H9 (cell line): Measurements from ENCODE around the gene IL1RN. TPM values are rescaled to one million over a fixed set of nuclear protein-coding genes. Genes with fewer than 3 reads are reported as not detected.

ENCODE experiments used
- DNase-seq: peaks from one replicate; pipeline ENCODE4 v3.0.0-alpha.2; 2017
- H2AFZ ChIP-seq: one replicate; pipeline ENCODE4 v1.6.1; 2013; ENCODE audit warnings: mild to moderate bottlenecking, low read length, control low read depth, moderate library complexity
- H2AK5ac ChIP-seq: 2 replicates; pipeline ENCODE4 v1.6.1; 2013; ENCODE audit warnings: low read length, control low read depth, mixed read lengths; ENCODE audit not compliant: insufficient read length
- H2BK120ac ChIP-seq: one replicate; pipeline ENCODE4 v1.6.1; 2013; ENCODE audit warnings: low read depth, mild to moderate bottlenecking, low read length, control low read depth, inconsistent platforms; ENCODE audit not compliant: poor library complexity, severe bottlenecking
- H2BK12ac ChIP-seq: 2 replicates; pipeline ENCODE4 v1.6.1; 2013; ENCODE audit warnings: low read length, control low read depth, mixed read lengths, low read depth; ENCODE audit not compliant: insufficient read length
- H2BK15ac ChIP-seq: 2 replicates; pipeline ENCODE4 v1.6.1; 2013; ENCODE audit warnings: low read depth, low read length, control low read depth
- H2BK20ac ChIP-seq: one replicate; pipeline ENCODE4 v1.6.1; 2013; ENCODE audit warnings: low read depth, mild to moderate bottlenecking, low read length, control low read depth, inconsistent platforms; ENCODE audit not compliant: poor library complexity, severe bottlenecking
- H2BK5ac ChIP-seq: 2 replicates; pipeline ENCODE4 v1.6.1; 2013; ENCODE audit warnings: low read length, control low read depth, mixed read lengths; ENCODE audit not compliant: insufficient read length
- H3K14ac ChIP-seq: 2 replicates; pipeline ENCODE4 v1.6.1; 2013; ENCODE audit warnings: low read length, control low read depth; ENCODE audit not compliant: insufficient read depth
- H3K18ac ChIP-seq: 2 replicates; pipeline ENCODE4 v1.6.1; 2013; ENCODE audit warnings: low read depth, mild to moderate bottlenecking, mixed read lengths, low read length, control low read depth; ENCODE audit not compliant: insufficient read length
- H3K23ac ChIP-seq: 2 replicates; pipeline ENCODE4 v1.6.1; 2013; ENCODE audit warnings: low read length, control low read depth, mixed read lengths, low read depth; ENCODE audit not compliant: insufficient read length
- H3K23me2 ChIP-seq: 2 replicates; pipeline ENCODE4 v1.6.1; 2013; ENCODE audit warnings: low read depth, mild to moderate bottlenecking, mixed read lengths, low read length, control low read depth; ENCODE audit not compliant: insufficient read length, poor library complexity, severe bottlenecking
- H3K27ac ChIP-seq: 2 replicates; pipeline ENCODE4 v1.5.1; 2013; ENCODE audit warnings: low read length, control low read depth, mixed read lengths, low read depth; ENCODE audit not compliant: insufficient read length
- H3K27me3 ChIP-seq: 2 replicates; pipeline ENCODE4 v1.6.1; 2013; ENCODE audit warnings: low read length, control low read depth, inconsistent platforms; ENCODE audit not compliant: insufficient read depth
- H3K4ac ChIP-seq: 2 replicates; pipeline ENCODE4 v1.6.1; 2013; ENCODE audit warnings: low read depth, mild to moderate bottlenecking, control low read depth, inconsistent platforms, low read length, moderate library complexity
- H3K4me1 ChIP-seq: 2 replicates; pipeline ENCODE4 v1.6.1; 2013; ENCODE audit warnings: low read length, control low read depth, inconsistent platforms; ENCODE audit not compliant: insufficient read depth
- H3K4me2 ChIP-seq: 2 replicates; pipeline ENCODE4 v1.6.1; 2013; ENCODE audit warnings: low read length, control low read depth, mixed read lengths; ENCODE audit not compliant: insufficient read length, insufficient read depth
- H3K56ac ChIP-seq: 2 replicates; pipeline ENCODE4 v1.6.1; 2013; ENCODE audit warnings: low read depth, mild to moderate bottlenecking, mixed read lengths, low read length, control low read depth; ENCODE audit not compliant: insufficient read length
- H3K79me1 ChIP-seq: 2 replicates; pipeline ENCODE4 v1.6.1; 2013; ENCODE audit warnings: low read depth, mild to moderate bottlenecking, moderate library complexity, low read length, control low read depth, inconsistent platforms; ENCODE audit not compliant: insufficient read depth, poor library complexity, severe bottlenecking
- H3K79me2 ChIP-seq: 2 replicates; pipeline ENCODE4 v1.6.1; 2013; ENCODE audit warnings: low read length, control low read depth, inconsistent platforms; ENCODE audit not compliant: insufficient read depth
- H3K9ac ChIP-seq: 2 replicates; pipeline ENCODE4 v1.6.1; 2013; ENCODE audit warnings: low read length, control low read depth, mixed read lengths; ENCODE audit not compliant: insufficient read length; ENCODE audit errors: extremely low read depth
- H3K9me3 ChIP-seq: one replicate; pipeline ENCODE4 v1.6.1; 2013; ENCODE audit warnings: low read depth, low read length, inconsistent platforms; ENCODE audit not compliant: control insufficient read depth
- H3T11ph ChIP-seq: one replicate; pipeline ENCODE4 v1.6.1; 2013; ENCODE audit warnings: mild to moderate bottlenecking, low read length, control low read depth, inconsistent platforms
- H4K20me1 ChIP-seq: one replicate; pipeline ENCODE4 v1.6.1; 2013; ENCODE audit not compliant: control insufficient read depth, insufficient read length, insufficient read depth
- H4K5ac ChIP-seq: 2 replicates; pipeline ENCODE4 v1.6.1; 2013; ENCODE audit warnings: low read depth, mild to moderate bottlenecking, mixed read lengths, low read length, control low read depth; ENCODE audit not compliant: insufficient read length
- H4K8ac ChIP-seq: replicated peaks from 2 replicates; pipeline ENCODE4 v1.6.1; 2013; ENCODE audit warnings: low read length, control low read depth, mixed read lengths, low read depth; ENCODE audit not compliant: insufficient read length
- H4K91ac ChIP-seq: 2 replicates; pipeline ENCODE4 v1.6.1; 2013; ENCODE audit warnings: low read depth, mild to moderate bottlenecking, moderate library complexity, mixed read lengths, low read length, control low read depth; ENCODE audit not compliant: insufficient read length
- H3K27ac Mint-ChIP-seq, 3 experiments: 2 replicates in 2 of 3; 3 replicates in 1 of 3; pipeline ENCODE4 v1.8.0; 2020 to 2021; ENCODE audit warnings: mixed read lengths in 3 of 3, mild to moderate bottlenecking in 1 of 3, moderate library complexity in 1 of 3
- H3K27me3 Mint-ChIP-seq: 2 replicates; pipeline ENCODE4 v1.8.0; 2021; ENCODE audit warnings: low read depth, mild to moderate bottlenecking, moderate library complexity, mixed read lengths
- H3K36me3 Mint-ChIP-seq, 3 experiments: 2 replicates in 2 of 3; 3 replicates in 1 of 3; pipeline ENCODE4 v1.8.0; 2020 to 2021; ENCODE audit warnings: low read depth in 3 of 3, mixed read lengths in 3 of 3; ENCODE audit not compliant: insufficient read depth in 1 of 3
- H3K4me1 Mint-ChIP-seq, 2 experiments: 2 replicates each; pipeline ENCODE4 v1.8.0; 2020; ENCODE audit warnings: mixed read lengths in 2 of 2
- H3K4me3 Mint-ChIP-seq, 2 experiments: 2 replicates in 1 of 2; 3 replicates in 1 of 2; pipeline ENCODE4 v1.8.0; 2020 to 2021; ENCODE audit warnings: mild to moderate bottlenecking in 2 of 2, mixed read lengths in 2 of 2, moderate library complexity in 1 of 2
- H3K9me3 Mint-ChIP-seq, 2 experiments: 2 replicates in 1 of 2; 3 replicates in 1 of 2; pipeline ENCODE4 v1.8.0; 2020; ENCODE audit warnings: mild to moderate bottlenecking in 2 of 2, mixed read lengths in 2 of 2, moderate library complexity in 1 of 2
- CTCF ChIP-seq: fragments of 200-600 bp; sonication (generic); conservative IDR thresholded peaks from 3 replicates; pipeline ENCODE4 v1.8.0; 2021; ENCODE audit warnings: antibody characterized with exemption, mild to moderate bottlenecking
- WGBS: extraction: QIAGEN DNeasy Blood & Tissue Kit; methylation state at CpG from one replicate; pipeline ENCODE4 v1.1.7; 2013; ENCODE audit warnings: missing lambda C conversion rate, low lambda C conversion rate, mixed read lengths; ENCODE audit not compliant: insufficient read length; ENCODE audit errors: extremely low coverage; 5-methylcytosine and 5-hydroxymethylcytosine counted together
- total RNA-seq: library from RNA; stranded (reverse); gene quantifications from 2 replicates; pipeline ENCODE4 v1.2.1, GENCODE V29; 2021

IL1RN gene
- total RNA-seq, 1 experiment from 2014 or later: not detected

GRCh38 chr2:113169586-113169985 lies 42.2 kb downstream of the IL1RN start:
- no peak overlapping the region for H3K23ac ChIP-seq
- H2BK15ac ChIP-seq: no peak overlapping the region
- peaks cover 19 to 20% of the 10 kb centered on the region in 2 experiments for H3K4me1 Mint-ChIP-seq
- no peak for TF ChIP-seq CTCF
- no peak overlapping the region for H2AK5ac ChIP-seq
- no peak overlapping the region for H4K5ac ChIP-seq
- H2BK5ac ChIP-seq: no peak overlapping the region
- H2BK20ac ChIP-seq: no peak overlapping the region
- H3K27ac ChIP-seq: no peak overlapping the region
- H3K14ac ChIP-seq: no peak overlapping the region
- H3K36me3 Mint-ChIP-seq: no peaks in the 10 kb centered on the region; a peak in 2 of 7 replicates
- H3K9ac ChIP-seq: no peak overlapping the region
- H4K8ac ChIP-seq: no peak overlapping the region
- no peaks in the 10 kb centered on the region; a peak in 1 of 5 replicates for H3K9me3 Mint-ChIP-seq
- H3K23me2 ChIP-seq: no peaks in the 10 kb centered on the region
- no peaks in the 10 kb centered on the region; the same call in 1 of the 2 replicates for H3K4me1 ChIP-seq
- H3K9me3 ChIP-seq: no peaks in the 10 kb centered on the region
- H4K20me1 ChIP-seq: no peaks in the 10 kb centered on the region
- no peak overlapping the region for H3K56ac ChIP-seq
- DNase-seq: no peak
- H3K27me3 ChIP-seq: no peaks in the 10 kb centered on the region
- no peak overlapping the region for H3K18ac ChIP-seq
- no peak overlapping the region for H2BK12ac ChIP-seq
- H4K91ac ChIP-seq: no peak overlapping the region
- H3K4ac ChIP-seq: no peak overlapping the region
- H3K27me3 Mint-ChIP-seq: peaks cover 14% of the 10 kb centered on the region
- no CpG with 5 or more reads among the region's 3 CpGs for WGBS
- no peaks in the 10 kb centered on the region for H3K79me1 ChIP-seq
- H3K4me3 Mint-ChIP-seq: no peak overlapping the region
- H3T11ph ChIP-seq: no peak overlapping the region
- no peak overlapping the region for H3K27ac Mint-ChIP-seq
- H3K79me2 ChIP-seq: no peaks in the 10 kb centered on the region
- H2BK120ac ChIP-seq: no peak overlapping the region
- no peak overlapping the region for H3K4me2 ChIP-seq
- H2AFZ ChIP-seq: no peak overlapping the region
